H1 (cell line): ENCODE data around the gene OSBPL2. TPM values are rescaled to one million over a fixed set of nuclear protein-coding genes. Genes with fewer than 3 reads are reported as not detected.

ENCODE experiments used
- CTCF ChIA-PET: fragments of 300-600 bp; sonication (Branson Sonifier 250); formaldehyde crosslinking; loops from one replicate; lab custom pipeline; 2021; ENCODE audit not compliant: partially characterized antibody; lab: Charles Lee
- POLR2A ChIA-PET: fragments of 300-600 bp; sonication (Branson Sonifier 250); formaldehyde crosslinking; loops from one replicate; lab custom pipeline; 2021; ENCODE audit warnings: inconsistent platforms; ENCODE audit not compliant: partially characterized antibody; lab: Charles Lee
- DNase-seq, 2 experiments: peaks; one replicate each; pipeline versions ENCODE4 v3.0.0 to v3.0.0-alpha.2; 2010 to 2022; ENCODE audit warnings: low spot score in 2 of 2, low read depth in 1 of 2, mixed read lengths in 1 of 2
- FAIRE-seq: peaks from 2 replicates; lab custom pipeline; 2011; peaks lifted over from hg19 to GRCh38; lab: Jason Lieb, UNC
- H2AFZ ChIP-seq: 2 replicates; pipeline ENCODE4 v1.8.1; 2012; ENCODE audit warnings: low read length, inconsistent platforms
- H2AK5ac ChIP-seq: 2 replicates; pipeline ENCODE4 v1.6.1; 2013; ENCODE audit warnings: low read depth, low read length
- H2BK120ac ChIP-seq: replicated peaks from 2 replicates; pipeline ENCODE3; 2013; ENCODE audit warnings: low read depth, low read length, inconsistent platforms
- H2BK12ac ChIP-seq: 2 replicates; pipeline ENCODE4 v1.6.1; 2013; ENCODE audit warnings: low read depth, low read length
- H2BK15ac ChIP-seq: 2 replicates; pipeline ENCODE4 v1.6.1; 2013; ENCODE audit warnings: low read length
- H2BK20ac ChIP-seq: 2 replicates; pipeline ENCODE4 v1.6.1; 2013; ENCODE audit warnings: low read length
- H2BK5ac ChIP-seq: 2 replicates; pipeline ENCODE4 v1.6.1; 2013; ENCODE audit warnings: low read depth, low read length
- H3K14ac ChIP-seq: 2 replicates; pipeline ENCODE4 v1.6.1; 2013; ENCODE audit warnings: inconsistent platforms; ENCODE audit not compliant: insufficient read length
- H3K18ac ChIP-seq: 2 replicates; pipeline ENCODE4 v1.6.1; 2013; ENCODE audit warnings: low read length; ENCODE audit errors: extremely low read depth
- H3K23ac ChIP-seq: 2 replicates; pipeline ENCODE4 v1.6.1; 2013; ENCODE audit warnings: inconsistent platforms; ENCODE audit not compliant: insufficient read length
- H3K23me2 ChIP-seq: 2 replicates; pipeline ENCODE4 v1.6.1; 2013; ENCODE audit warnings: low read depth, low read length
- H3K27ac ChIP-seq: 2 replicates; pipeline ENCODE4 v1.6.1; 2011; ENCODE audit warnings: low read depth, low read length, inconsistent platforms
- H3K27me3 ChIP-seq, 4 experiments: replicated peaks in 1 of 4; 1 replicate in 1 of 4; 2 replicates in 3 of 4; pipeline versions ENCODE4 v1.6.1 to v1.8.1; 2011 to 2013; ENCODE audit warnings: low read length in 3 of 4, mild to moderate bottlenecking in 3 of 4, inconsistent platforms in 2 of 4, mixed read lengths in 2 of 4, moderate library complexity in 1 of 4; ENCODE audit not compliant: control insufficient read depth in 3 of 4, insufficient read depth in 3 of 4; ENCODE audit errors: extremely low read depth in 1 of 4
- H3K36me3 ChIP-seq, 4 experiments: 2 replicates each; pipeline versions ENCODE4 v1.6.1 to v1.8.1; 2011 to 2013; ENCODE audit warnings: mild to moderate bottlenecking in 4 of 4, low read length in 3 of 4, moderate library complexity in 2 of 4, control low read depth in 1 of 4, inconsistent platforms in 1 of 4; ENCODE audit not compliant: insufficient read depth in 4 of 4, control insufficient read depth in 2 of 4
- H3K4ac ChIP-seq: replicated peaks from 2 replicates; pipeline ENCODE3; 2013; ENCODE audit warnings: low read length, low read depth, mixed read lengths, inconsistent platforms; ENCODE audit not compliant: insufficient read length
- H3K4me1 ChIP-seq, 4 experiments: replicated peaks in 1 of 4; 1 replicate in 1 of 4; 2 replicates in 3 of 4; pipeline versions ENCODE4 v1.6.1 to v1.8.1; 2011 to 2013; ENCODE audit warnings: low read length in 3 of 4, inconsistent platforms in 2 of 4, mixed read lengths in 1 of 4; ENCODE audit not compliant: insufficient read depth in 4 of 4, control insufficient read depth in 3 of 4
- H3K4me2 ChIP-seq, 2 experiments: 2 replicates each; pipeline versions ENCODE4 v1.6.1 to v1.8.1; 2011 to 2013; ENCODE audit warnings: low read depth in 2 of 2, low read length in 2 of 2, control low read depth in 1 of 2, inconsistent platforms in 1 of 2, mild to moderate bottlenecking in 1 of 2; ENCODE audit not compliant: insufficient read depth in 1 of 2
- H3K4me3 ChIP-seq, 4 experiments: fragments of 200-600, 300-600 bp in 1 of 4; sonication (generic), shearing (Covaris generic), sonication (Bioruptor Twin) in 1 of 4; 2 replicates each; pipeline versions ENCODE4 v1.5.1 to v1.8.1; 2011 to 2016; ENCODE audit warnings: low read length in 4 of 4, low read depth in 3 of 4, control low read depth in 2 of 4, inconsistent platforms in 2 of 4, mild to moderate bottlenecking in 2 of 4, mixed read lengths in 1 of 4, moderate library complexity in 1 of 4; ENCODE audit not compliant: insufficient read depth in 2 of 4; ENCODE audit errors: extremely low read depth in 1 of 4
- H3K56ac ChIP-seq: replicated peaks from 2 replicates; pipeline ENCODE3; 2013; ENCODE audit warnings: low read depth, mild to moderate bottlenecking, mixed read lengths, low read length, inconsistent platforms; ENCODE audit not compliant: insufficient read length
- H3K79me1 ChIP-seq: 2 replicates; pipeline ENCODE4 v1.6.1; 2013; ENCODE audit warnings: low read depth, low read length, control low read depth
- H3K79me2 ChIP-seq, 2 experiments: 2 replicates each; pipeline versions ENCODE4 v1.6.1 to v1.8.1; 2012 to 2013; ENCODE audit warnings: low read length in 2 of 2, mild to moderate bottlenecking in 2 of 2, inconsistent platforms in 1 of 2; ENCODE audit not compliant: insufficient read depth in 2 of 2, control insufficient read depth in 1 of 2
- H3K9ac ChIP-seq, 4 experiments: replicated peaks in 1 of 4; 1 replicate in 1 of 4; 2 replicates in 3 of 4; pipeline versions ENCODE4 v1.6.1 to v1.8.1; 2011 to 2013; ENCODE audit warnings: low read depth in 3 of 4, low read length in 3 of 4, control low read depth in 2 of 4, mild to moderate bottlenecking in 2 of 4, moderate library complexity in 2 of 4, inconsistent platforms in 1 of 4; ENCODE audit errors: extremely low read depth in 1 of 4
- H3K9me3 ChIP-seq, 2 experiments: 2 replicates each; pipeline versions ENCODE4 v1.6.1 to v1.8.1; 2012 to 2013; ENCODE audit warnings: mild to moderate bottlenecking in 2 of 2, moderate library complexity in 2 of 2, control low read depth in 1 of 2, inconsistent platforms in 1 of 2, low read depth in 1 of 2, low read length in 1 of 2, mixed read lengths in 1 of 2; ENCODE audit not compliant: insufficient read depth in 2 of 2
- H4K20me1 ChIP-seq, 2 experiments: replicated peaks in 1 of 2; 2 replicates each; pipeline versions ENCODE3 to v1.8.1; 2011 to 2013; ENCODE audit warnings: inconsistent platforms in 2 of 2, low read length in 2 of 2, mild to moderate bottlenecking in 1 of 2; ENCODE audit not compliant: insufficient read depth in 2 of 2, control insufficient read depth in 1 of 2
- H4K5ac ChIP-seq: 2 replicates; pipeline ENCODE4 v1.6.1; 2013; ENCODE audit warnings: low read length, low read depth, mixed read lengths, inconsistent platforms; ENCODE audit not compliant: insufficient read length
- H4K8ac ChIP-seq: 2 replicates; pipeline ENCODE4 v1.8.0; 2013; ENCODE audit warnings: mild to moderate bottlenecking, moderate library complexity, low read length, inconsistent platforms; ENCODE audit not compliant: insufficient read depth; ENCODE audit errors: extremely low read depth
- H4K91ac ChIP-seq: replicated peaks from 2 replicates; pipeline ENCODE3; 2013; ENCODE audit warnings: low read length, mixed read lengths, inconsistent platforms; ENCODE audit not compliant: insufficient read length
- BCL11A ChIP-seq, 2 experiments: IDR thresholded peaks; one replicate each; pipeline ENCODE4 v1.6.1; 2011; ENCODE audit warnings: low read depth in 2 of 2, low read length in 2 of 2, mild to moderate bottlenecking in 2 of 2
- EGR1 ChIP-seq: IDR thresholded peaks from 2 replicates; pipeline ENCODE4 v1.6.1; 2011; ENCODE audit warnings: low read depth, low read length, borderline replicate concordance
- GABPA ChIP-seq: IDR thresholded peaks from 2 replicates; pipeline ENCODE4 v1.6.1; 2011; ENCODE audit warnings: mild to moderate bottlenecking, low read length, moderate library complexity, borderline replicate concordance; ENCODE audit not compliant: insufficient read depth
- TEAD4 ChIP-seq: IDR thresholded peaks from 2 replicates; pipeline ENCODE4 v1.6.1; 2012; ENCODE audit warnings: low read depth, low read length, inconsistent platforms, mixed read lengths
- WGBS, 2 experiments: shearing (Covaris generic) in 1 of 2; methylation state at CpG; one replicate each; pipeline versions ENCODE4 v1.1.6 to v1.1.7; 2013 to 2015; ENCODE audit warnings: low lambda C conversion rate in 2 of 2, mixed read lengths in 2 of 2, inconsistent platforms in 1 of 2, low coverage in 1 of 2, missing lambda C conversion rate in 1 of 2; ENCODE audit not compliant: insufficient replicate concordance in 2 of 2, insufficient coverage in 1 of 2, insufficient read length in 1 of 2; ENCODE audit errors: extremely low coverage in 1 of 2, missing lambda C conversion rate in 1 of 2; 5-methylcytosine and 5-hydroxymethylcytosine counted together
- polyA plus RNA-seq, 7 experiments: library from polyadenylated mRNA; depleted of rRNA in 3 of 7; stranded (reverse) in 5 of 7; unstranded in 2 of 7; fragments of >200 nt in 5 of 7; fragments of 200-250 nt in 2 of 7; gene quantifications; 1 replicate in 5 of 7; 2 replicates in 1 of 7; 4 replicates in 1 of 7; pipeline versions ENCODE4 v1.2.1 to v1.2.3, GENCODE V29; 2011 to 2013; ENCODE audit warnings: missing spikeins in 2 of 7, mixed read lengths in 2 of 7
- total RNA-seq: library from RNA; stranded (reverse); fragmentation: NEBNext Ultra II Directional; extraction: Animal tissue kit (Norgen Biotek cat#: 25700); gene quantifications from 2 replicates; pipeline ENCODE4 v1.2.1, GENCODE V29; 2021

OSBPL2 gene
- total and polyA plus RNA-seq, 2 of the 8 experiments (the other 6 are each of a cell fraction or from before 2014, with no cell fraction given), result 11.7 to 42.4 TPM

GRCh38 chr20:62336329-62336728, 98.0 kb downstream of the OSBPL2 start:
- Histone ChIP-seq H3K79me1 (0 out of 2 replicates have a peak, but pooled peaks cover 3% of the 10 kb centered on the region), H3K4me3 (no peak overlapping the region), H4K91ac (no peak overlapping the region), H3K23me2 (no peaks in the 10 kb centered on the region), H4K20me1 (peaks cover 0 to 33% of the 10 kb centered on the region in 2 experiments), H2BK15ac (no peak overlapping the region), H2AFZ (no peak overlapping the region), H3K27ac (no peak overlapping the region), H3K79me2 (peaks cover 0 to 2% of the 10 kb centered on the region in 2 experiments; a peak in 1 of 4 replicates), H2BK5ac (no peak overlapping the region; the same call in 1 of the 2 replicates), H2BK120ac (no peak overlapping the region), H3K9me3 (no peaks in the 10 kb centered on the region), H3K4ac (no peak overlapping the region), H3K18ac (no peak overlapping the region), H3K56ac (no peak overlapping the region), H4K5ac (no peak overlapping the region), H3K27me3 (no peaks in the 10 kb centered on the region), H2BK12ac (no peak overlapping the region), H3K4me1 (no peaks in the 10 kb centered on the region), H2AK5ac (no peak overlapping the region), H3K4me2 (no peak overlapping the region), H3K9ac (no peak overlapping the region), H3K14ac (no peak overlapping the region), H3K36me3 (peaks cover 19 to 73% (median 51%) of the 10 kb centered on the region in 4 experiments), H3K23ac (no peak overlapping the region), H2BK20ac (no peak overlapping the region), H4K8ac (peak overlapping the region; percentile 68; the same call in 1 of the 2 replicates)
- 98% methylated on average over 10 of the region's 11 CpGs; no CpG with 5 or more reads in 1 of the 2 experiments for WGBS, 2 experiments
- CTCF ChIA-PET, result interaction anchor here (0.7 to 1.4 kb wide), 3 partner anchors 21 to 47 kb away, joined by 3 read pairs; no protein-coding TSS in a partner anchor
- POLR2A ChIA-PET, result interaction anchor here (0.8 to 1.5 kb wide), 6 partner anchors 10 to 58 kb away, joined by 3 to 10 read pairs (median 4); no protein-coding TSS in a partner anchor
- DNase-seq (no peak), FAIRE-seq (no peak)
- TF ChIP-seq GABPA (no peak), TEAD4 (no peak), EGR1 (no peak), BCL11A (IDR thresholded peaks at IDR 0.05; ENCODE audit: low read depth in 2 of 2, low read length in 2 of 2) (no peak)
